Measurements from ENCODE around the gene ZFPL1. TPM values are rescaled to one million over a fixed set of nuclear protein-coding genes. Genes with fewer than 3 reads are reported as not detected.

Gene ZFPL1
- total and polyA plus RNA-seq, 2 donors (not counting 3 experiments of a cell fraction or from before 2014, with no cell fraction given): 37.6 to 139 TPM

GRCh38 chr11:65120831-65121230, 36.8 kb downstream of the ZFPL1 start:
- intact Hi-C loops (cut with micrococcal nuclease): no loop called here
- dilution Hi-C loops (cut with MboI; ENCODE audit: extremely low pct_ligation_motif_present, low sequenced_read_pairs): no loop called here

More at GRCh38 chr11:65120831-65121230, 36.8 kb downstream of the ZFPL1 start:
- Histone ChIP-seq H3K79me2 (ENCODE audit: control insufficient read depth, insufficient read depth, low read length) (peaks cover 39% of the 10 kb centered on the region), H3K36me3 (ENCODE audit: control insufficient read depth in 2 of 2, extremely low read depth in 1 of 2, insufficient read depth in 2 of 2, low read length in 2 of 2) (peaks cover 7 to 21% of the 10 kb centered on the region in 2 experiments), H3K9me1 (replicated peaks; ENCODE audit: control insufficient read depth, extremely low read depth, insufficient read depth, low read length) (no peaks in the 10 kb centered on the region), H3K27ac (ENCODE audit: insufficient read depth, low read depth, low read length) (peak overlapping the region; percentile 53), H3K4me3 (replicated peaks in 1 of 3; ENCODE audit: insufficient read depth in 1 of 3, low read depth in 1 of 3, low read length in 3 of 3) (peak overlapping the region; percentile 48 to 94 (median 82)), H3K4me1 (ENCODE audit: control insufficient read depth, extremely low read depth, insufficient read depth, low read length) (peaks cover 18% of the 10 kb centered on the region), H3K4me2 (ENCODE audit: insufficient read depth, low read length) (peak overlapping the region; percentile 66), H2AFZ (ENCODE audit: low read depth, low read length) (no peak overlapping the region), H3K9me3 (replicated peaks; ENCODE audit: control insufficient read depth, insufficient read depth, low read length) (no peaks in the 10 kb centered on the region), H4K20me1 (replicated peaks; ENCODE audit: control insufficient read depth, extremely low read depth, insufficient read depth, low read length) (no peaks in the 10 kb centered on the region), H3K9ac (replicated peaks; ENCODE audit: extremely low read depth, insufficient read depth, low read length) (peak overlapping the region; percentile 90), H3K27me3 (ENCODE audit: control insufficient read depth in 2 of 2, insufficient read depth in 2 of 2, low read length in 2 of 2) (no peaks in the 10 kb centered on the region)
- ChIA-PET POLR2A (interaction anchor here (1.9 kb wide), 1 partner anchor 15 kb away, joined by 7 read pairs; no protein-coding TSS in a partner anchor), CTCF (interaction anchor here (1.9 to 3.4 kb wide), 2 partner anchors 9 to 60 kb away, joined by 15 to 45 read pairs; partner anchors contain the start of genes CAPN1 and TM7SF2)
- DNase-seq (ENCODE audit: low read depth, low spot score) (no peak), FAIRE-seq (no peak)
- TF ChIP-seq, protein P1, sequence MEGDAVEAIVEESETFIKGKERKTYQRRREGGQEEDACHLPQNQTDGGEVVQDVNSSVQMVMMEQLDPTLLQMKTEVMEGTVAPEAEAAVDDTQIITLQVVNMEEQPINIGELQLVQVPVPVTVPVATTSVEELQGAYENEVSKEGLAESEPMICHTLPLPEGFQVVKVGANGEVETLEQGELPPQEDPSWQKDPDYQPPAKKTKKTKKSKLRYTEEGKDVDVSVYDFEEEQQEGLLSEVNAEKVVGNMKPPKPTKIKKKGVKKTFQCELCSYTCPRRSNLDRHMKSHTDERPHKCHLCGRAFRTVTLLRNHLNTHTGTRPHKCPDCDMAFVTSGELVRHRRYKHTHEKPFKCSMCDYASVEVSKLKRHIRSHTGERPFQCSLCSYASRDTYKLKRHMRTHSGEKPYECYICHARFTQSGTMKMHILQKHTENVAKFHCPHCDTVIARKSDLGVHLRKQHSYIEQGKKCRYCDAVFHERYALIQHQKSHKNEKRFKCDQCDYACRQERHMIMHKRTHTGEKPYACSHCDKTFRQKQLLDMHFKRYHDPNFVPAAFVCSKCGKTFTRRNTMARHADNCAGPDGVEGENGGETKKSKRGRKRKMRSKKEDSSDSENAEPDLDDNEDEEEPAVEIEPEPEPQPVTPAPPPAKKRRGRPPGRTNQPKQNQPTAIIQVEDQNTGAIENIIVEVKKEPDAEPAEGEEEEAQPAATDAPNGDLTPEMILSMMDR (IDR thresholded peaks at IDR 0.05; ENCODE audit: extremely low read depth in 1 of 2, insufficient read depth in 1 of 2, low read depth in 1 of 2, low read length in 2 of 2): no peak
- TF ChIP-seq FOS (IDR thresholded peaks at IDR 0.05; ENCODE audit: borderline replicate concordance, insufficient read depth, low read length) (no peak), EZH2 (IDR thresholded peaks at IDR 0.05; ENCODE audit: borderline replicate concordance, low read depth, low read length, severe bottlenecking) (no peak), MAX (IDR thresholded peaks at IDR 0.05; ENCODE audit: insufficient read depth, insufficient read length) (no peak), MYC (IDR thresholded peaks at IDR 0.05; ENCODE audit: low read depth, low read length) (no peak), POLR2AphosphoS5 (IDR thresholded peaks at IDR 0.05; ENCODE audit: insufficient read depth, low read depth, low read length) (no peak), GATA2 (IDR thresholded peaks at IDR 0.05; ENCODE audit: insufficient read depth, insufficient read length, low read depth, low read length) (no peak), JUN (IDR thresholded peaks at IDR 0.05; ENCODE audit: borderline replicate concordance, insufficient read depth, insufficient read length, low read depth) (no peak), POLR2A (IDR thresholded peaks at IDR 0.05; ENCODE audit: low read depth, low read length) (no peak)
- BruUV-seq (replicated peaks): no TSS peak

Measured in endothelial cell of umbilical vein (primary cell).